IMR-90 (cell line): ENCODE results near the gene LRRC37A3. TPM values are rescaled to one million over a fixed set of nuclear protein-coding genes. Genes with fewer than 3 reads are reported as not detected.
"Not testable (repeated sequence)": the region's sequence is repeated elsewhere in the genome, so short reads cannot be mapped to it uniquely, and the experiment has no call there.

Source experiments
- ATAC-seq: fragments of 200-7000 bp; cut with Tn5 transposase; 2 replicates; pipeline ENCODE4 v1.9.1; 2020; ENCODE audit warnings: low read depth, mild to moderate bottlenecking, moderate library complexity
- BruUV-seq: library from RNA; stranded (reverse); fragments of 400-500 nt; replicated peaks from 2 replicates; lab custom pipeline; 2021; lab: Mats Ljungman, UMichigan
- CTCF ChIA-PET: fragments of 300-600 bp; formaldehyde crosslinking; extraction: SDS; loops from one replicate; lab custom pipeline; 2021; ENCODE audit warnings: antibody characterized with exemption; lab: Yijun Ruan, JAX
- POLR2A ChIA-PET: fragments of 300-600 bp; sonication (Branson Sonifier 250); formaldehyde crosslinking; loops from one replicate; lab custom pipeline; 2022; ENCODE audit warnings: antibody characterized with exemption; ENCODE audit not compliant: unreplicated experiment; lab: Charles Lee
- DNase-seq: peaks from one replicate; pipeline ENCODE4 v3.0.0; 2013
- H2AFZ ChIP-seq: replicated peaks from 2 replicates; pipeline ENCODE3; 2013; ENCODE audit warnings: low read length, mild to moderate bottlenecking; ENCODE audit not compliant: poor library complexity
- H2AK5ac ChIP-seq: 2 replicates; pipeline ENCODE4 v1.6.1; 2013; ENCODE audit warnings: low read depth, low read length, inconsistent platforms
- H2AK9ac ChIP-seq: replicated peaks from 2 replicates; pipeline ENCODE3; 2013; ENCODE audit warnings: mild to moderate bottlenecking, low read depth, low read length, moderate library complexity; ENCODE audit not compliant: poor library complexity
- H2BK120ac ChIP-seq: 2 replicates; pipeline ENCODE4 v1.6.1; 2013; ENCODE audit warnings: low read depth, low read length, inconsistent platforms
- H2BK15ac ChIP-seq: 3 replicates; pipeline ENCODE4 v1.6.1; 2013; ENCODE audit warnings: low read depth, low read length, inconsistent platforms
- H2BK20ac ChIP-seq: 2 replicates; pipeline ENCODE4 v1.6.1; 2013; ENCODE audit warnings: low read depth, mild to moderate bottlenecking, inconsistent platforms, low read length, moderate library complexity
- H2BK5ac ChIP-seq: 2 replicates; pipeline ENCODE4 v1.6.1; 2013; ENCODE audit warnings: mild to moderate bottlenecking, low read depth, low read length, inconsistent platforms; ENCODE audit not compliant: poor library complexity, severe bottlenecking
- H3K14ac ChIP-seq: replicated peaks from 2 replicates; pipeline ENCODE4 v1.6.1; 2013; ENCODE audit warnings: low read depth, low read length, inconsistent platforms
- H3K18ac ChIP-seq: 2 replicates; pipeline ENCODE4 v1.6.1; 2013; ENCODE audit warnings: low read depth, low read length, control low read depth
- H3K23ac ChIP-seq: 2 replicates; pipeline ENCODE4 v1.6.1; 2013; ENCODE audit warnings: low read depth, low read length, inconsistent platforms
- H3K27ac ChIP-seq: 2 replicates; pipeline ENCODE4 v1.5.1; 2013; ENCODE audit warnings: mild to moderate bottlenecking, control low read depth, low read length; ENCODE audit not compliant: insufficient read depth
- H3K27me3 ChIP-seq: 2 replicates; pipeline ENCODE4 v1.6.1; 2013; ENCODE audit warnings: low read length; ENCODE audit not compliant: control insufficient read depth, insufficient read depth
- H3K36me3 ChIP-seq: 2 replicates; pipeline ENCODE4 v1.6.1; 2013; ENCODE audit warnings: low read length, mixed read lengths; ENCODE audit not compliant: control insufficient read depth, insufficient read depth
- H3K4ac ChIP-seq: 2 replicates; pipeline ENCODE4 v1.6.1; 2013; ENCODE audit warnings: low read depth, low read length, inconsistent platforms
- H3K4me1 ChIP-seq: 2 replicates; pipeline ENCODE4 v1.6.1; 2013; ENCODE audit warnings: low read length, mixed read lengths; ENCODE audit not compliant: control insufficient read depth, insufficient read depth
- H3K4me2 ChIP-seq: 2 replicates; pipeline ENCODE4 v1.6.1; 2013; ENCODE audit warnings: low read depth, mild to moderate bottlenecking, control low read depth, low read length, moderate library complexity
- H3K4me3 ChIP-seq: 2 replicates; pipeline ENCODE4 v1.5.1; 2013; ENCODE audit warnings: low read depth, mild to moderate bottlenecking, control low read depth, low read length, moderate library complexity; ENCODE audit not compliant: insufficient read depth
- H3K56ac ChIP-seq: 2 replicates; pipeline ENCODE4 v1.6.1; 2013; ENCODE audit warnings: low read length, inconsistent platforms; ENCODE audit not compliant: insufficient read depth; ENCODE audit errors: extremely low read depth
- H3K79me1 ChIP-seq, 2 experiments: 2 replicates each; pipeline ENCODE4 v1.6.1; 2013; ENCODE audit warnings: low read length in 2 of 2, inconsistent platforms in 1 of 2, low read depth in 1 of 2
- H3K9ac ChIP-seq: 2 replicates; pipeline ENCODE4 v1.6.1; 2013; ENCODE audit warnings: low read depth, low read length, control low read depth
- H3K9me1 ChIP-seq: 2 replicates; pipeline ENCODE4 v1.6.1; 2013; ENCODE audit warnings: low read length, inconsistent platforms; ENCODE audit not compliant: insufficient read depth
- H3K9me3 ChIP-seq: 2 replicates; pipeline ENCODE4 v1.6.1; 2013; ENCODE audit warnings: low read length; ENCODE audit not compliant: control insufficient read depth, insufficient read depth
- H4K20me1 ChIP-seq: 2 replicates; pipeline ENCODE4 v1.6.1; 2013; ENCODE audit warnings: low read length, inconsistent platforms; ENCODE audit not compliant: insufficient read depth
- H4K5ac ChIP-seq: 2 replicates; pipeline ENCODE4 v1.6.1; 2013; ENCODE audit warnings: mild to moderate bottlenecking, low read depth, low read length, control low read depth
- H4K8ac ChIP-seq, 2 experiments: 2 replicates each; pipeline ENCODE4 v1.6.1; 2013; ENCODE audit warnings: low read depth in 2 of 2, low read length in 2 of 2, control low read depth in 1 of 2, inconsistent platforms in 1 of 2
- H4K91ac ChIP-seq: 2 replicates; pipeline ENCODE4 v1.6.1; 2013; ENCODE audit warnings: low read depth, low read length, inconsistent platforms; ENCODE audit not compliant: insufficient read depth
- MAZ ChIP-seq: IDR thresholded peaks from 2 replicates; pipeline ENCODE4 v1.6.1; 2012; ENCODE audit warnings: low read depth, mild to moderate bottlenecking, low read length, improper control_type of control experiment, moderate library complexity, borderline replicate concordance
- POLR2A ChIP-seq: IDR thresholded peaks from 2 replicates; pipeline ENCODE4 v1.6.1; 2012; ENCODE audit warnings: mild to moderate bottlenecking, low read depth, low read length
- WGBS, 2 experiments: methylation state at CpG; one replicate each; pipeline versions ENCODE4 v1.1.5 to v1.1.7; 2013; ENCODE audit warnings: missing lambda C conversion rate in 2 of 2; ENCODE audit not compliant: insufficient read length in 1 of 2; ENCODE audit errors: extremely low coverage in 2 of 2; 5-methylcytosine and 5-hydroxymethylcytosine counted together
- dilution Hi-C: fragments of 300-500 bp; cut with HindIII; formaldehyde crosslinking; loops from one replicate; pipeline ENCODE4 v1.14.3; 2018; ENCODE audit warnings: low sequenced_read_pairs; ENCODE audit not compliant: unreplicated experiment
- in situ Hi-C: fragments of 300-500 bp; cut with MboI; formaldehyde crosslinking; loops from 3 replicates; pipeline ENCODE4 v1.14.3; 2019; ENCODE audit warnings: low sequenced_read_pairs, inconsistent platforms, mixed read lengths
- intact Hi-C: fragments of 100-400 bp; cut with micrococcal nuclease; formaldehyde crosslinking; loops from 2 replicates; pipeline ENCODE4 v1.10.0; 2022
- polyA plus RNA-seq, 3 experiments: library from polyadenylated mRNA; depleted of rRNA; stranded (reverse); fragments of >200 nt; gene quantifications; 2 replicates each; pipeline ENCODE4 v1.2.3, GENCODE V29; 2012; ENCODE audit warnings: low replicate concordance in 1 of 3
- total RNA-seq: library from RNA; depleted of rRNA; stranded (reverse); fragments of >200 nt; gene quantifications from 2 replicates; pipeline ENCODE4 v1.2.3, GENCODE V29; 2012

The LRRC37A3 gene
- total and polyA plus RNA-seq, 2 of the 4 experiments (the other 2 are of a cell fraction) = 3.1 to 4.5 TPM

DNA sequence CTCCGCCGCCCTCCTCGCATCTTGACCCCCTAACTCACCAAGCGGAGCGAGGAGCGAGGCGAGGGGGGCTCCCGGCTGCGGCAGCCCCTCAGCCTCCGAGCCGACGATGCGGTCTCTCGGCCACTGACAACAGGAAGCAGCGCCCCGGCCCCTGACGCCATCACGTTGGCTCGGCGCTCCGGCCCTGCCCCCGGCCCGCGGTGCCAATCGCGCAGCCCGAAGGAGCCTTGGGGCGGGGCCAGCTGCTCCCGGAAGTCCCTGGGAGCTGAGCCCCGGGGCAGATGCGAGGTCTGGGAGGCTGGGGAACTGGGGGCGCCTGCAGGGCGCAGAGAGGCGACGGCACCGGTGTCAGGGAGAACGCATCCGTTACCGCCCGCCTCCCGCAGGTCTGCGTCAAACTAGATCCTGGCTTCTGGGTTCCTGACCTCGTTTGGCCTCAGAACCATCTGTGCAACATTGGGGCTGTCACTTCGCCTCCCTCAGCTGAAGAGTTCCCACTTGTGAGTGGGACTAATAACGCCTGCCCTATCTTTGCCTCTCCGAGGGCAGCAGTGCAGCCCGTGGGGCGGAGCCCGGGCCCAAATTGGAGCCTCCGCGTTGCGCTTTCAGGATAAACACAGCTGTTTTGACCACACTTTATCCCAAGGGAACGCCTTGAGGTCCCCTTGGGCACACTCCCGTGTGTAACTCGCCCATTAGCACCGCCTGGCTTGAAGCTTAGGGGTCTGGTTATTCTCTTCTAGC is 82.1 kb downstream of the LRRC37A3 start:
- ATAC-seq (peak; percentile 98), DNase-seq (peak; percentile 68)
- H2BK120ac ChIP-seq, intact Hi-C loops, BruUV-seq, H2AK5ac ChIP-seq, H4K91ac ChIP-seq, H3K4me1 ChIP-seq, H2BK20ac ChIP-seq, H3K36me3 ChIP-seq, dilution Hi-C loops, POLR2A ChIA-PET, CTCF ChIA-PET, H3K56ac ChIP-seq, H2BK15ac ChIP-seq, H4K20me1 ChIP-seq, H3K27me3 ChIP-seq, H3K9me1 ChIP-seq, H3K9me3 ChIP-seq, H2AK9ac ChIP-seq, in situ Hi-C loops, H3K18ac ChIP-seq, H3K23ac ChIP-seq: not testable (repeated sequence)
- Histone ChIP-seq H3K4me3 (peak overlapping the region; percentile 97), H3K9ac (peak overlapping the region; percentile 73), H3K4me2 (peak overlapping the region; percentile 91), H2AFZ (peak overlapping the region; percentile 70), H3K79me1 (peaks cover 4 to 12% of the 10 kb centered on the region in 2 experiments; a peak in 2 of 4 replicates), H4K5ac (peak overlapping the region; percentile 61; the same call in 1 of the 2 replicates), H3K27ac (peak overlapping the region; percentile 69), H3K14ac (peak overlapping the region; percentile 76; the same call in 1 of the 2 replicates), H4K8ac (peak overlapping the region; percentile 81 to 85; a peak in 2 of 4 replicates), H3K4ac (0 out of 2 replicates have a peak overlapping the region, but pooled peaks have one; percentile 65), H2BK5ac (peak overlapping the region; percentile 34)
- TF ChIP-seq MAZ = peak; percentile 55; the same call in 1 of the 2 replicates
- peak; percentile 66; the same call in 1 of the 2 replicates for TF ChIP-seq POLR2A
- WGBS, 2 experiments = no CpG with 5 or more reads among the region's 56 CpGs

DNA sequence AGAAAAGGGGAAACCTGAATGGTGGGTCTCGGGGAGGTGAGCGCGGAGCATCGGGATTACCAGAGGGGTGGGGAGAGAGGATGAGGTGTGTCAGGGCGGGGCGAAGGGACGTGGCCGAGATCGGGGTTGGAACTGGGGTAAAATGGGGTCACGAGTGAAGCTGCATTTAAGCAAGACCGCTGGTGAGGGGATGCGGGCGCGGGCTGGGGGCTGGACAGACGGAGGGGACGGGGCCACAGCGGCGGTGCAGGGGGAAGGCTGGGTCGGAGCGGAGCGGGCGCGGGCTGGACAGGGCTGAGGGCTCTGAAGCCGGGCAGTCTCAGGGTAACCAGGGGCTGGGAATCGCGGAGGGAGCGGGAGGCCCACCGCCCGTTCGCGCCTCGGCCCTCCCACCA is 82.7 kb downstream of the LRRC37A3 start:
- H4K20me1 ChIP-seq, dilution Hi-C loops, POLR2A ChIA-PET, H2BK15ac ChIP-seq, H4K5ac ChIP-seq, H2BK120ac ChIP-seq, H3K9me3 ChIP-seq, intact Hi-C loops, H3K4ac ChIP-seq, H3K56ac ChIP-seq, H2BK5ac ChIP-seq, H2AK9ac ChIP-seq, H3K18ac ChIP-seq, H3K9me1 ChIP-seq, BruUV-seq, H4K91ac ChIP-seq, H3K27me3 ChIP-seq, DNase-seq, H3K14ac ChIP-seq, H2BK20ac ChIP-seq, CTCF ChIA-PET, H3K36me3 ChIP-seq, in situ Hi-C loops, H3K4me1 ChIP-seq: not testable (repeated sequence)
- Histone ChIP-seq H2AFZ (peak overlapping the region; percentile 70), H3K4me3 (peak overlapping the region; percentile 97), H4K8ac (0 out of 4 replicates have a peak overlapping the region, but pooled peaks of 1 of the 2 experiments have one; percentile 17), H3K4me2 (peak overlapping the region; percentile 96), H3K27ac (peak overlapping the region; percentile 56; the same call in 1 of the 2 replicates), H3K23ac (0 out of 2 replicates have a peak overlapping the region, but pooled peaks have one; percentile 27), H3K79me1 (peaks cover 4 to 12% of the 10 kb centered on the region in 2 experiments; a peak in 2 of 4 replicates), H3K9ac (peak overlapping the region; percentile 73), H2AK5ac (0 out of 2 replicates have a peak overlapping the region, but pooled peaks have one; percentile 8)
- ATAC-seq = peak; percentile 67
- WGBS, 2 experiments = 0% methylated on average over 2 of the region's 32 CpGs; no CpG with 5 or more reads in 1 of the 2 experiments
